HCT116 (cell line): ENCODE results near the gene NXPH1. TPM values are rescaled to one million over a fixed set of nuclear protein-coding genes. Genes with fewer than 3 reads are reported as not detected.

Experiments used
- ATAC-seq: fragments of 200-7000 bp; cut with Tn5 transposase; 2 replicates; pipeline ENCODE4 v1.9.1; 2020; ENCODE audit warnings: mild to moderate bottlenecking, moderate library complexity
- BruUV-seq: library from RNA; stranded (reverse); fragments of 400-500 nt; replicated peaks from 2 replicates; lab custom pipeline; 2021; lab: Mats Ljungman, UMichigan
- CTCF ChIA-PET: fragments of 300-600 bp; sonication (Branson Sonifier 250); formaldehyde crosslinking; loops from one replicate; lab custom pipeline; 2021; ENCODE audit warnings: antibody characterized with exemption; lab: Charles Lee
- POLR2A ChIA-PET: fragments of 300-600, 350-600 bp; sonication (Branson Sonifier 250); formaldehyde crosslinking; loops from one replicate; lab custom pipeline; 2021; ENCODE audit warnings: antibody characterized with exemption; lab: Charles Lee
- RAD21 ChIA-PET, 2 experiments: fragments of 300-600 bp; sonication (Branson Sonifier 250); formaldehyde crosslinking; loops; one replicate each; lab custom pipeline; 2023; ENCODE audit warnings: low total read pairs in 2 of 2; ENCODE audit not compliant: uncharacterized antibody in 2 of 2, unreplicated experiment in 2 of 2, low non-redundant PET in 1 of 2; lab: Charles Lee
- DNase-seq: peaks from one replicate; pipeline ENCODE4 v3.0.0-alpha.2; 2010; ENCODE audit warnings: low read depth, low spot score
- H2AFZ ChIP-seq: fragments of 200-600 bp; shearing (Covaris generic), sonication (generic); 2 replicates; pipeline ENCODE4 v1.6.1; 2017; ENCODE audit warnings: low read depth, mixed run types, mixed read lengths, antibody characterized with exemption, low read length; ENCODE audit not compliant: poor library complexity, severe bottlenecking
- H3K27ac ChIP-seq: 2 replicates; pipeline ENCODE4 v1.5.1; 2012; ENCODE audit warnings: low read depth, low read length
- H3K27me3 ChIP-seq: fragments of 200-600 bp; sonication (generic); 2 replicates; pipeline ENCODE4 v1.6.1; 2016; ENCODE audit warnings: mixed run types, low read length, mixed read lengths; ENCODE audit not compliant: insufficient read depth
- H3K36me3 ChIP-seq, 2 experiments: fragments of 200-500 bp in 1 of 2; fragments of 200-600 bp in 1 of 2; sonication (Bioruptor generic) in 1 of 2; sonication (generic) in 1 of 2; 2 replicates each; pipeline versions ENCODE4 v1.5.1 to v1.6.1; 2014 to 2016; ENCODE audit warnings: low read length in 2 of 2, inconsistent platforms in 1 of 2, mixed read lengths in 1 of 2, mixed run types in 1 of 2; ENCODE audit not compliant: insufficient read depth in 2 of 2, control insufficient read depth in 1 of 2
- H3K4me1 ChIP-seq, 2 experiments: fragments of 200-600 bp in 1 of 2; sonication (generic) in 1 of 2; 2 replicates each; pipeline versions ENCODE4 v1.5.1 to v1.6.1; 2012 to 2017; ENCODE audit warnings: low read length in 2 of 2, inconsistent platforms in 1 of 2, mild to moderate bottlenecking in 1 of 2, mixed read lengths in 1 of 2, mixed run types in 1 of 2, moderate library complexity in 1 of 2; ENCODE audit not compliant: insufficient read depth in 2 of 2, control insufficient read depth in 1 of 2
- H3K4me2 ChIP-seq: fragments of 200-600 bp; sonication (generic); 2 replicates; pipeline ENCODE4 v1.6.1; 2017; ENCODE audit warnings: mixed run types, low read length, mixed read lengths
- H3K4me3 ChIP-seq, 2 experiments: fragments of 200-600 bp in 1 of 2; sonication (generic) in 1 of 2; replicated peaks in 1 of 2; 2 replicates each; pipeline ENCODE4 v1.5.1; 2011 to 2016; ENCODE audit warnings: low read length in 2 of 2, control low read depth in 1 of 2, low read depth in 1 of 2, mild to moderate bottlenecking in 1 of 2, mixed read lengths in 1 of 2, mixed run types in 1 of 2
- H3K79me2 ChIP-seq: fragments of 200-600 bp; sonication (generic); 2 replicates; pipeline ENCODE4 v1.6.1; 2017; ENCODE audit warnings: mild to moderate bottlenecking, mixed run types, low read length, moderate library complexity, mixed read lengths; ENCODE audit not compliant: insufficient read depth
- H3K9ac ChIP-seq: fragments of 200-600 bp; sonication (generic); 2 replicates; pipeline ENCODE4 v1.6.1; 2016; ENCODE audit warnings: low read length, mixed read lengths
- H3K9me2 ChIP-seq: fragments of 200-600 bp; sonication (generic), shearing (Covaris generic); 2 replicates; pipeline ENCODE4 v1.6.1; 2017; ENCODE audit warnings: mixed run types, mild to moderate bottlenecking, moderate library complexity; ENCODE audit not compliant: insufficient read depth
- H3K9me3 ChIP-seq, 2 experiments: fragments of 200-500 bp in 1 of 2; fragments of 200-600 bp in 1 of 2; sonication (Bioruptor generic) in 1 of 2; sonication (generic) in 1 of 2; 2 replicates each; pipeline ENCODE4 v1.6.1; 2014 to 2017; ENCODE audit warnings: low read length in 2 of 2, mixed read lengths in 2 of 2, inconsistent platforms in 1 of 2, low read depth in 1 of 2, mild to moderate bottlenecking in 1 of 2, mixed run types in 1 of 2, moderate library complexity in 1 of 2; ENCODE audit not compliant: control insufficient read depth in 1 of 2, insufficient read depth in 1 of 2
- H4K20me1 ChIP-seq: fragments of 200-600 bp; sonication (generic), shearing (Covaris generic); 2 replicates; pipeline ENCODE4 v1.6.1; 2017; ENCODE audit warnings: mixed run types, mild to moderate bottlenecking, moderate library complexity; ENCODE audit not compliant: insufficient read depth
- CEBPB ChIP-seq: IDR thresholded peaks from 2 replicates; pipeline ENCODE4 v1.6.1; 2012; ENCODE audit warnings: low read depth
- EGR1 ChIP-seq: IDR thresholded peaks from 2 replicates; pipeline ENCODE4 v1.6.1; 2012; ENCODE audit warnings: low read depth
- ELF1 ChIP-seq: IDR thresholded peaks from 2 replicates; pipeline ENCODE4 v1.6.1; 2012; ENCODE audit warnings: low read depth, borderline replicate concordance
- FOSL1 ChIP-seq: IDR thresholded peaks from 2 replicates; pipeline ENCODE4 v1.6.1; 2012; ENCODE audit warnings: low read depth
- JUND ChIP-seq: IDR thresholded peaks from 2 replicates; pipeline ENCODE4 v1.6.1; 2012
- MAX ChIP-seq: IDR thresholded peaks from 2 replicates; pipeline ENCODE4 v1.6.1; 2012
- POLR2A ChIP-seq: IDR thresholded peaks from 2 replicates; pipeline ENCODE4 v1.7.0; 2011; ENCODE audit warnings: borderline replicate concordance; ENCODE audit not compliant: insufficient read depth, insufficient read length; ENCODE audit errors: extremely low read depth
- POLR2AphosphoS5 ChIP-seq: IDR thresholded peaks from 2 replicates; pipeline ENCODE4 v1.6.1; 2011; ENCODE audit warnings: mild to moderate bottlenecking, low read depth, low read length, moderate library complexity
- RAD21 ChIP-seq: IDR thresholded peaks from 2 replicates; pipeline ENCODE4 v1.6.1; 2012; ENCODE audit warnings: low read depth, mild to moderate bottlenecking
- ZBTB33 ChIP-seq: IDR thresholded peaks from 2 replicates; pipeline ENCODE4 v1.6.1; 2011; ENCODE audit warnings: mild to moderate bottlenecking, low read length, moderate library complexity; ENCODE audit not compliant: insufficient replicate concordance; ENCODE audit errors: extremely low read depth
- ZFX ChIP-seq: fragments of 450-650 bp; IDR thresholded peaks from 2 replicates; pipeline ENCODE4 v1.6.1; 2017
- intact Hi-C: fragments of 100-400 bp; cut with micrococcal nuclease; formaldehyde crosslinking; loops from 2 replicates; pipeline ENCODE4 v1.10.0; 2022
- total RNA-seq: library from RNA; stranded (reverse); gene quantifications from one replicate; pipeline ENCODE4 v1.2.1, GENCODE V29; 2021; ENCODE audit not compliant: unreplicated experiment

Gene NXPH1
- total RNA-seq, 1 experiment from 2014 or later = 0.17 TPM

- TF ChIP-seq POLR2A (no peak), ZBTB33 (no peak), EGR1 (no peak), RAD21 (no peak), ZFX (no peak), CEBPB (no peak), JUND (no peak), MAX (no peak)
- TF ChIP-seq, all 23 proteins: peak for 0
- H3K4me2 ChIP-seq = no peak overlapping the region
- H4K20me1 ChIP-seq = no peaks in the 10 kb centered on the region
- H3K9ac ChIP-seq = no peak overlapping the region
- DNase-seq (no peak), ATAC-seq (no peak)
- H2AFZ ChIP-seq = no peak overlapping the region
- RAD21 ChIA-PET = no interaction called here
- H3K27me3 ChIP-seq = no peaks in the 10 kb centered on the region
- no peak overlapping the region for H3K4me3 ChIP-seq
- no peaks in the 10 kb centered on the region for H3K79me2 ChIP-seq
- CTCF ChIA-PET = no interaction called here
- H3K9me2 ChIP-seq = no peaks in the 10 kb centered on the region
- H3K27ac ChIP-seq = no peak overlapping the region
- no peaks in the 10 kb centered on the region for H3K36me3 ChIP-seq
- intact Hi-C loops = no loop called here
- POLR2A ChIA-PET = no interaction called here
- H3K4me1 ChIP-seq = no peaks in the 10 kb centered on the region
- H3K9me3 ChIP-seq = no peaks in the 10 kb centered on the region
- no TSS peak for BruUV-seq
Measured at GRCh38 chr7:8594115-8594514, 160.7 kb downstream of the NXPH1 start.

DNA sequence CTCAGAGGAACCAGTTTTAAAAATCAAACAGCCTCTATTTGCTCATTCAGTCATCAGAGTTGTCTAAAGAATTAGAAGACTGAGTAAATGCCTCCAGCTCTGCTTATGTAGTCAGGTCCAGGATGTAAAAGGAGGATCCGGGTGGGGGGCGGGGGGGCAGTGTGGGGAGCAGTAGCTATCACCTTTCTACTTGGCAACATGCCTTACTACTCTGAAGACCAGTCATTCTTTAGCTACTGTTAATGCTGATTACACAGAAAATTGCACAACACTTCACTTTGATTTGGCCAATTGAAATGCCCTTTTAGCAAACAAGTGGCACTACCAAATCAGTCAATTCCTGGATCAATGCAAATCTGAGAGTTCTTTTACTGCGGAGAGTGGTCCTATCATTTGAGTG is 164.2 kb downstream of the NXPH1 start:
- POLR2A ChIA-PET = no interaction called here

More for the DNA sequence above, 164.2 kb downstream of the NXPH1 start:
- RAD21 ChIA-PET = no interaction called here
- H4K20me1 ChIP-seq = no peaks in the 10 kb centered on the region
- TF ChIP-seq ZFX (no peak), FOSL1 (no peak), RAD21 (no peak), POLR2AphosphoS5 (no peak), ELF1 (no peak)
- TF ChIP-seq, all 23 proteins: peak for 0
- Histone ChIP-seq H3K4me2 (no peak overlapping the region), H3K9me2 (no peaks in the 10 kb centered on the region), H2AFZ (no peak overlapping the region), H3K9ac (no peak overlapping the region), H3K9me3 (no peaks in the 10 kb centered on the region), H3K79me2 (no peaks in the 10 kb centered on the region), H3K27ac (no peak overlapping the region), H3K36me3 (no peaks in the 10 kb centered on the region), H3K4me1 (no peaks in the 10 kb centered on the region), H3K27me3 (no peaks in the 10 kb centered on the region), H3K4me3 (no peak overlapping the region)
- intact Hi-C loops = no loop called here
- ATAC-seq = no peak
- CTCF ChIA-PET = no interaction called here
- no peak for DNase-seq
- BruUV-seq = no TSS peak
